ENCODE data around the gene KIRREL3.

Gene KIRREL3

GRCh38 chr11:126732981-126733380, 267.6 kb downstream of the KIRREL3 start:
- DNase-seq: no peak

- no peak for DNase-seq
Measured at GRCh38 chr11:126731576-126732142, 268.9 kb downstream of the KIRREL3 start.

- DNase-seq: no peak
Measured at GRCh38 chr11:126727381-126727780, 273.2 kb downstream of the KIRREL3 start.

- no peak for DNase-seq
Measured at GRCh38 chr11:126725521-126725920, 275.0 kb downstream of the KIRREL3 start.

- no peak for DNase-seq
Measured at GRCh38 chr11:126725043-126725442, 275.5 kb downstream of the KIRREL3 start.

- no peak for DNase-seq
Measured at GRCh38 chr11:126723665-126724045, 276.9 kb downstream of the KIRREL3 start.

- no peak for DNase-seq
Measured at GRCh38 chr11:126722956-126723664, 277.5 kb downstream of the KIRREL3 start.

GRCh38 chr11:126722006-126722736, 278.4 kb downstream of the KIRREL3 start:
- DNase-seq: no peak

- no peak for DNase-seq
Measured at GRCh38 chr11:126720539-126721235, 279.9 kb downstream of the KIRREL3 start.

- DNase-seq: no peak
Measured at GRCh38 chr11:126719740-126720139, 280.8 kb downstream of the KIRREL3 start.

- DNase-seq: no peak
Measured at GRCh38 chr11:126718276-126718675, 282.3 kb downstream of the KIRREL3 start.

- peak; percentile 14 for DNase-seq
Measured at GRCh38 chr11:126716456-126717083, 284.0 kb downstream of the KIRREL3 start.

GRCh38 chr11:126713806-126714205, 286.8 kb downstream of the KIRREL3 start:
- DNase-seq: no peak

- DNase-seq: no peak
Measured at GRCh38 chr11:126711977-126712625, 288.5 kb downstream of the KIRREL3 start.

GRCh38 chr11:126710804-126711399, 289.7 kb downstream of the KIRREL3 start:
- DNase-seq: no peak

- DNase-seq: no peak
Measured at GRCh38 chr11:126707498-126707897, 293.1 kb downstream of the KIRREL3 start.

- no peak for DNase-seq
Measured at GRCh38 chr11:126704096-126704495, 296.5 kb downstream of the KIRREL3 start.

GRCh38 chr11:126703662-126704061, 296.9 kb downstream of the KIRREL3 start:
- DNase-seq: no peak

GRCh38 chr11:126702987-126703386, 297.6 kb downstream of the KIRREL3 start:
- no peak for DNase-seq

GRCh38 chr11:126702165-126702720, 298.3 kb downstream of the KIRREL3 start:
- DNase-seq: no peak

- no peak for DNase-seq
Measured at GRCh38 chr11:126701520-126701897, 299.1 kb downstream of the KIRREL3 start.

Measured in NCI-H187 treated with DMSO at 0.1 percent for 48 hours (cell line).